CD4-positive, alpha-beta T cell treated with Interleukin-1 beta for 1 hour (primary cell): ENCODE data around the gene ERC2.

Experiments
- DNase-seq, 2 donors: peaks; one replicate each; pipeline ENCODE4 v3.0.0-alpha.2; 2020 to 2022

ERC2 gene

DNA sequence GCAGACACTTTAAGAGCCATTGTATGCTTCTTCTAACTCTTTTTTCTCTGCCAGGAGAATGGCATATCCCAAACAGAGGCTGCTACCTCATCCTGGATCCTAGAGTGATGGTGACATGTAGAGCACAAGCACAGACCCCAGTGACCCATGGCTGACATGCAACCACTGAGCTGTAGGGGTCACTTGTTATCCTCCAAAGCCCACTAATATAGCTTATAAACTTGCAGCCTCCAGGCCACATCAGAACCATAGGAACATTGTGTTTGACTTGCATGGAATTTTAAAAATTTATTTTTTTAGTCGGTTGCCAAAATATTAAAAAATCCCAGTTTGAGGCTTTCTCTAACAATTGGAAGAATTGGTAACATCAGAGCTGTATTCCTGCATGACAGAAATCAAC is 698.2 kb downstream of the ERC2 start:
- no peak for DNase-seq

GRCh38 chr3:55766753-55767152 is 701.5 kb downstream of the ERC2 start:
- no peak for DNase-seq

DNA sequence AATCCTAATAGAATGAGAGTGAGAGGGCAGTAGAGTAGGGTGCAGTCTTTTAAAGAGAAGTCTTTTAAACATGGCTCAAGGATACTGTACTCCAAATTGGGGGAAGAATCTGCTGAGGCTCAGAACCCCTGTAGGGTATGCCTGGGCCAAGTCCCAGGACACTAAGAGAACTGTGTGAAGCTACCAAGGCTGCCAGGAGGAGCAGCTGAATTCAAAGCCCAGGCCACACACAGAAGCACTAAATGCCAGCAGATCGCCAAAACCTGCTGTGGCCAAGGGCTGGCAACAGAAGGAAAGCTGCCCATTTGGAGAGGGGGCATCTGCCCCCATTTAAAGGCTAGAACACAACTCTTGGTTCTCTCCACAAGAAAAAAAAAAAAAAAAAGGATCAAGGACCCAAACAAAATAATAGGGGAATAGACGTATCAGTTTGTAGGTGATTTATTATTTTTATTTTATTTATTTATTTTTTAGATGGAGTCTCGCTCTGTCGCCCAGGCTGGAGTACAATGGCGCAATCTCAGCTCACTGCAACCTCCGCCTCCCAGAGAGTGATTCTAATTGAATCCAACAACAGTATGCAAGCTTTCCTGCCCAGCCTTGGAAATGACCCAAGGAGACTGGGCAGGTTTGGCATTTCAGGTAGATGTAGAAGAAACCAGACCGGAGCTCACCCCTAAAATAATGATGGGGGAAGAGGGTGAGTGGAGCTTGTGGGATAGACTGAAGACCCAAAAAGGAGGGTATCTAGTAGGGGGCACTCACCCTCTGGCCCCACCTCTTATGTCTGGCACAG is 702.2 kb downstream of the ERC2 start:
- no peak for DNase-seq

DNA sequence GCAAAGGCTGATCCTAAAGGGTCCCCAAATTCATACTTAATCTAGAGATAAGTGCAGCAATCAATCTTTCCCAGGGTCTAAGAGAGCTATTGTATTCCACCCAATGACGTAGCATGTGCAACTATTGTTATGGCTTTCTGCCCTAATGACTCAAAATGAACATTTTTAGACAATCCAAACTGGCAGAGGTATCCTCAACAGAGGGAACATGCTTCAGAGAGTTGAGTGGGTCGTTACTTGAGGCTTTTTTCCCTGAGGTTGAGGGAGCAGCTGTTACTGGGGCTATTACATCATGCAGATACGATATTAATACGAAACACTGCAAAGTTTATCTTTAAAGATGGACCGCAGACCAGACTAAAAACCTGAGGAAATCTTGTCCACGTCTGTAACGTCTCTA is 702.9 kb downstream of the ERC2 start:
- no peak for DNase-seq

- no peak for DNase-seq
Measured at GRCh38 chr3:55756976-55757375, 711.3 kb downstream of the ERC2 start.

- DNase-seq = no peak
Measured at GRCh38 chr3:55755516-55756205, 712.6 kb downstream of the ERC2 start.

GRCh38 chr3:55752911-55753310 is 715.4 kb downstream of the ERC2 start:
- no peak for DNase-seq

DNA sequence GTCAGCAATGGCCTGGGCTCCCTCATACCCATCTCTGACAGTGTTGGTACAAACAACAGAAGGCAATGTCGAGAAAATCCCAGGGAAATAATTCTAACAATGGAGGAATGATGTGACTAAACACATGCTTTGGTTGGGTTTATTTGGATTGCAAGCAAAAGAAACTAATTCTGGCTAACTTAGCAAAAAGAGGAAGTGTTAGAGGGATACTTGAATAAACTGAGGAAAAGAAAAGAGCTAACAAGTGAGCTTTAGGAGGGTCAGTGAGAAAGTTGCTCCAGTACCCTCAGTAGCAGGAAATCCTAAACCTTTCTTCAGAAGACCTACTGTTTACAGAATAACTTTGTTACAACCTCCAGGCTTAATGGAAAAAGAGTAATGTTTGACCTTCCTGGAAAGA is 716.5 kb downstream of the ERC2 start:
- no peak for DNase-seq

GRCh38 chr3:55750525-55750924 is 717.7 kb downstream of the ERC2 start:
- DNase-seq = no peak

DNA sequence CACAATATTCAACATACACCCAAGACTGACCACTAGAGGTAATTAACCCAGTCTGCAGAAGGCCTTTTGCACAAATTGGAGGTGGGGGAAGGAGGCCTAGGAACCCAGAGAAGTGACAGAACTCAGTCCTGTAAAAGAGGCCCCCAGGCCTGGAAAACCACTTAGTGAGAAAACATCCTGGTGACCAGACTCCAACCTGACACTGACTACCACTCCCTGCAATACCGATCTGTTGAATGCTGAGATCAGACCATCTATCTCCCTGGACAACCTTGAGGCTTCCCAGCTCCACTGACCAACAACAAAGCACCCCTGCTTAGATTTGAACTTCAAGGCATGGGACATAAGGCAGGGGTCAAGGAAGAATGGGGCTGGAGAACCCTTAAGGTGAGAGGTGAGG is 719.2 kb downstream of the ERC2 start:
- DNase-seq = no peak

DNA sequence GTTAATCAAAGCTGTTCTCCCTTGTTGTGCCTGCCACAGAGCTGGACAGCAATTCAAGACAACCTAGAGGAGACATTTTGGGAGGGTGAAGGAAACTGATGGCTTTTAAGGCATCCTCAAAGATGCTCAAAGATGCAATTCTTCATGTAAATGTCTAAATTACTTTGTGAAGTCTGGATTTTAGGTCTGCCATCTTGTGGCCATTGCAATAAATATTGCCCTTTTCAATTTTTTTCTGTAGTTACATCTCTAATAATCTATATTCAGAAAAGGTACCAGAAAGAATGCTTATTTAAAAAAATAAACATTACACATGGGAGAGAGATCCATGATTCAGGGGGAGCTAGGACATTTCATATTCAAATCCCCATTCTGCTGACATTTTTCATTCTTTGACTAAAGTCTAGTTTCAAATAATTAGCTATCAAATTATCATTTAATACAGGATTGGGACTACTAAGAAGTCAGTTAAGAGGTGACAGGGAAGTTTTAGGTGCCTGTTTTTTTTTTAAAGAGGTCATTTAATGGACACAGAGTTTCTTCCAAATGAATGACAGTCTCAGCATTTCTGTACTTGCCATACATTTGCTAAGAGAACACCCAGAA is 721.4 kb downstream of the ERC2 start:
- no peak for DNase-seq

GRCh38 chr3:55742832-55743136 is 725.5 kb downstream of the ERC2 start:
- DNase-seq = no peak

GRCh38 chr3:55742022-55742831 is 726.0 kb downstream of the ERC2 start:
- no peak for DNase-seq

DNA sequence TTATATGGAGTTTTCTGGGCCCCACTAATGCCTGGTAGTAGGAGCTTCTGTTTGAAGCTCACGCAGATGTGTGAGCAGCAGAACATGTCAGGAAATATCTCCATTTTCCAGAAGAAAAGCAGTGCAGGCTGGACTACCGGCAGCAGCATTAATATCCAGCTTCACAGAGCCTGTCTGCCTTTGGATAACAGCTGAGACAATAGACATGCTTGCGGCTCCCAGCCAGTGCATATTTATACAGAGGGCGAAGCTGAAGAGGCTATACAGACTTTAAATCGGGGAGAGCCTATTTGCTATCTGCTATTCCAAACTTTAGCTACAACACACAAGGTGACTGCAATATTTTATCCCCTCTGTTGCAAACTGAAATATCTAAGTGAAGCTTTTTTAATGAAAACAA is 731.1 kb downstream of the ERC2 start:
- no peak for DNase-seq

- no peak for DNase-seq
Measured at GRCh38 chr3:55735976-55736375, 732.3 kb downstream of the ERC2 start.

DNA sequence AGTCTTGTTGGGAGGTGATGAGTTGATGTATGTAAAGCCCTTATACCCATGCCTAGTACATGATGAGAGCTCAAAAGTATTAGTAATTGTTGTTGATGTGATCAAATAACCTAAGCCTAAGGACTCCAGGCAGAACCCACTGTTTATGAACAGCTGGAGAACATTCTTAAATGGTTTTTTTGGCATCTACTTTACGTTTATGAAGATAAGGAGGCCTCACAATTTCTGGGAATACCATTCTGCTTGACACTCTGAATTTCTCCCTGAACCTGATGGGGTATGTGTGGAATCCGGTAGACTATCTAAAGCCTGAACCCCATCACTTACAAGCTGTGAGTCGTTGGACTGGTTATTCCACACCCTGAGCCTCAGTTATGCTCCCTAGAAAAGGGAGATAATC is 736.5 kb downstream of the ERC2 start:
- DNase-seq = no peak

- no peak for DNase-seq
Measured at GRCh38 chr3:55729546-55729945, 738.7 kb downstream of the ERC2 start.

GRCh38 chr3:55728461-55729100 is 739.7 kb downstream of the ERC2 start:
- DNase-seq = no peak

- no peak for DNase-seq
Measured at GRCh38 chr3:55726501-55726775, 741.8 kb downstream of the ERC2 start.

DNA sequence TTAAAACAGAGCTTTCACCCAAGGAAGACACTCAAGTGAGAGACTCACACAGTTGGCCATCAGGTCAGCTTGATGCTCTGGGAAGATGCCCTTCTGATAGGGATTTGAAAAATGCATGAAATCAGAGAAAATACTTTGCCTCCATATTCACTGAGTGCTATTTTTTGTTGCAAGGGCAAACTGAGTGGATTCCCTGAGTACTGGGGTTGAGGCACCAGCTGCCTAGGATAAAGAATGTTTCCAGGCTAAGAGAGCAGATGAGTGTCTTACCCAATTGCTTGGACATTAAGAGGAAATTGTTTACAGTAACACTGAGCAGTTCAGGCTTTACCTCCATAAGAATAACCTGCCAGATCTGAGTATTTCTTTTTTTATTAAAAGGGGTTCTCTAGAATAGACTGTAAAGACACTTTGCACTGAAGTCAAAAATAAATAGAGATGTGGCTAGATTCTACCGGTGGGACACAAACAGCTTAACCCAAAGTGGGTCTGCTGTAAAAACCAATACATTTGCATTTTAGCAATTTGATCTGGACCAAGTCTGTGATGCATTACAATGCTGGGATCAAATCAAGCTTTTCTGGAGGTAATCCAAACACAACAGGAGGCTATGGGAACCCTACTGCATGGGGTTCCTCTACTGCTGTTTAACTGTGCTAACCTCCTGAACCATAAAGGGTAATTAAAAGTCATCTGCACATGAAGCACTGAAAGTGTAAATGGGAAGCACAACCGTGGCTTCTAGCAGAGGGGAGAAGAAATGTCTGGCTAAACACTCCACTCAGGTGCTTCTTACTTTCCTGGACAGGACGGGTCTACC is 742.4 kb downstream of the ERC2 start:
- no peak for DNase-seq

- no peak for DNase-seq
Measured at GRCh38 chr3:55724821-55725220, 743.4 kb downstream of the ERC2 start.

DNA sequence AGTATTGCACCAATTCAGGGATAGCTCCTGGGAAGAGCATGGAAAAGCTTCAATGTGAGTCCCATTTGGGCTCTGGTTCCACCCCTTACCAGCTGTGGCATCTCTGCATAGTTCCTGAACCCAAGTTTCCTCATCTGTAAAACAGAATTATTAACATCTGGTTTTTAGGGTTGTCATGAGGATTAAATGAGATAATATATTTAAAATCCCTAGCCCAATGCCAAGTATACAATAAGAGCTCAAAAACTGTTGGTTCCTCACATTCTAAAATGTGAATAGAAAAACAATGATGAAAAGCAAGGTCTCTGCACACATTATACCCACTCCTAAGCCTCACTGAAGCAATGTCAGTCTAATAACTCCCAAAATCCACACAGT is 743.9 kb downstream of the ERC2 start:
- no peak for DNase-seq
